Embryonic facial prominence (tissue), 1 donor: Measurements from ENCODE around the gene CD84.
"Not testable (repeated sequence)": the region's sequence is repeated elsewhere in the genome, so short reads cannot be mapped to it uniquely, and the experiment has no call there.

Source experiments
- DNase-seq: peaks from one replicate; pipeline ENCODE4 v3.0.0-alpha.2; 2016; ENCODE audit errors: extremely low spot score

Gene CD84

DNA sequence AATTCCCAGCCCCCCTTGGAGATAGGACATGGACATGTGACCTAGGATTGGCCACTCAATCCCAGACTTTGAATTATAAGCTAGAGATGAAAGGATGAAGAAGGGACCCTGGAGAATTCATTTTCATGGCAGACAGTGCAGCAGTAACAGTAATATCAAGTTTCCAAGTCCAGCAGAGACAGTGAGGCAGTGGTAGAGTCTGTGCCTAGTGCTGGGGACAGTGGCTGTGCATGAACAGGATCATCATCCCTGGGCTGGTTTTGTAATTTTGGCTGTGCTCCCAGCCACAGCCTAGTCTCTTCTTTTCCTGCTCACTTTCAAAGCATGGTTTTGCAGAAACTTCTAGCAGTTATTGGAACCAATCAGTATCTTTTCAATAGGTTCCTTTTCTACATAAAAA is 29.6 kb upstream of the CD84 start:
- DNase-seq = no peak

- no peak for DNase-seq
These were observed 29.2 kb upstream of the CD84 start for GRCh38 chr1:160608514-160608913.

DNA sequence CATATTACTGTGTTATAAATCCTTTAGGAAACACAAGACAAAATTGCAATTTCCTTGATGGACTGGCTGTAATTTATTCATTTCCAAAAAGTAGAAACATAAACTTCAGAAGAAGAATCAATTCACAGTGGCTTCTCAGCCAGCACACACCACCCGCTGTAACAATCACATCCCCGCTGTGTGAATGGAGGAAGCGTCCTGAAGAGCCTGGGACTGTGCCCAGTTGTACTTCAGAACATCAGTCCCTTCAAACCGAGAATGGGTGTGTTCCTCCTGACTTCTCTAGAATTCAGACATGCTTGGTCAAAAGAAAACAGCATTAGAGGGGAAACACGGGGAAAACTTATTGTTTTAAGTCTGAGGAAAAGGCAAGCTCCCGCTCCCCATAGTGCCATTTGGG is 28.8 kb upstream of the CD84 start:
- no peak for DNase-seq

- no peak for DNase-seq
These were observed 28.4 kb upstream of the CD84 start for GRCh38 chr1:160607672-160608032.

DNA sequence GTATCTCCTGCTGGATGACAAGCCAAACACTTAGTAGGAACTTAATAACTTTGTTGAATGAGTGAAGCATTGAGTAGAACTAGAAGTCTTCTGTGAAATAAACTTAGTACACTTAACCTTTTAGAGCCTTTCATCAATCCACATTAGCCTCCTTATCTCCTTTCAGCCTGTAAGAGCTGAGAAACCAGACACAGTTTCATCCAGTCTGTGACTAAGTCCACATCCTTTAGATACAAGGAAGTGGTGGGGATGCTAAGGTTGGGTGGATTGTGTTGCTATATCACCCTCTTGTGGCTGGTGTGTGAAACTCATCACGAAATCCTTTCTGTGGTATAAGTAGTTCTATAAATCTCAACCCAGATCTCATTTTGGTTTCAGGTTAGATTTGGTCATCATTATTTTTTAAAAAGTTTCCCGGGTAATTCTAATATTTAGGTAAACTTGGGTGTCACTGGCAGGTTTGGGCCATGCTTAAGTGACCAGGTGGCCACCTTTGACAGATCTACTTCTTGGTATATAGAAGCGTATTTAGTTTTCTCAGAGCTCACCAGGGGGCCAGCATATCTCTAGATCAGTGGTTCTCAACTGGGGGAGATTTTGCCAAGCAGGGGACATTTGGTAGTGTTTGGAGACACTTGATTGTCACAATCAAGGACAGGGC is 27.8 kb upstream of the CD84 start:
- peak; percentile 14 for DNase-seq

DNA sequence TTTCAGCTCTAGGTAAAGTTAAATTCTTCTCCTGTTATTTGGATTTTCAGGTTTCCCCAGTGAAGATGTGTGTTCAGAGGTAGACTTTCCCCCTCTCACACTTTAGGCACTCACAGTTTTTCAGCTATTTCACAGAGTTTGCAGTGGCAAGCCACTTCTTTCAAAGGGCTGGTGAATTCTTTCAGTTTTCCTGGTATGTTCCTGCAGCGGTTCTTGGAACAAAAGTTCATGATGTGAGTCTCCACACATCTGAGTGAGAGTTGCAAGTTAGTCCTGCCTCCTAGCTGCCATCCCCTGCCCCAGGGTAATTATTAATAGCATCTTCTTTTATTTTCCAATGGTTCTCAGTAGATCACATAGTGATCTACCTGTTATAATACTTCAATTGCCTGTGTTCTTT is 27.3 kb upstream of the CD84 start:
- no peak for DNase-seq

- no peak for DNase-seq
These were observed 26.6 kb upstream of the CD84 start for GRCh38 chr1:160605792-160606479.

DNA sequence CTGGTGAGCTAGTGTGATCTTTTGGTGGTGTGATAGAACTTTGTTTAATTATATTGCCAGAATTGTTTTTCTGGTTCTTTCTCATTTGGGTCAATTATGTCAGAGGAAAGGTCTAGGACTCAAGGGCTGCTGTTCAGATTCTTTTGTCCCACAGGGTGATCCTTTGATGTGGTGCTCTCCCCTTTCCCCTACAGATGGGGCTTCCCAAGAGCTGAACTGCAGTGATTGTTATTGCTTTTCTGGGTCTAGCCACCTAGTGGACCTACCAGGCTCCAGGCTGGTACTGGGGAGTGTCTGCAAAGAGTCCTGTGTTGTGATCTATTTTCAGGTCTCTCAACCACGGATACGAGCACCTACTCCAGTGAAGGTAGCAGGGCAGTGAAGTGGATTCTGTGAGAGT is 25.9 kb upstream of the CD84 start:
- no peak for DNase-seq

GRCh38 chr1:160597705-160598104 is 18.4 kb upstream of the CD84 start:
- DNase-seq = no peak

GRCh38 chr1:160597051-160597450 is 17.8 kb upstream of the CD84 start:
- DNase-seq = no peak

- no peak for DNase-seq
These were observed 11.2 kb upstream of the CD84 start for GRCh38 chr1:160590488-160590887.

GRCh38 chr1:160588468-160588867 is 9.2 kb upstream of the CD84 start:
- DNase-seq = no peak

DNA sequence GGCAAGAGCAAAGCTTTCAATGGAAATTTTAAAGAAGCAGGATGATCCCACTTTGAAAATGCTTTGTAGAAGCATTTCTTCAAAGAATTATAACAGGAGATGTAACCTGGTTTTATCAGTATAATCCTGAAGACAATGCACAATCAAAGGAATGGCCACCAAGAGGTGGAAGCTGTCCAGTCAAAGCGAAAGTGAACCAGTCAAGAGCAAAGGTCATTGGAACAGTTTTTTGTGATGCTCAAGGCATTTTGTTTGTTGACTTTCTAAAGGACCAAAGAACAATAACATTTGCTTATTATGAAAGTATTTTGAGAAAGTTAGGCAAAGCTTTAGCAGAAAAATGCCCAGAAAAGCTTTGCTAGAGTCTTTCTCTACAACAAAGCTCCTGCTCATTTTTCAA is 5.5 kb upstream of the CD84 start:
- DNase-seq = no peak

DNA sequence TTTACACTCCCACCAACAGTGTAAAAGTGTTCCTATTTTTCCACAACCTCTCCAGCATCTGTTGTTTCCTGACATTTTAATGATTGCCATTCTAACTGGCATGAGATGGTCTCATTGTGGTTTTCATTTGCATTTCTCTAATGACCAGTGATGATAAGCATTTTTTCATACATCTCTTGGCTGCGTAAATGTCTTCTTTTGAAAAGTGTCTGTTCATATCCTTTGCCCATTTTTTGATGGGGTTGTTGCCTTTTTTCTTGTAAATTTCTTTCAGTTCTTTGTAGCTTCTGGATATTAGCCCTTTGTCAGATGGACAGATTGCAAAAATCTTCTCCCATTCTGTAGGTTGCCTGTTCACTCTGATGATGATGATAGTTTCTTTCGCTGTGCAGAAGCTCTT is 3.7 kb upstream of the CD84 start:
- DNase-seq = not testable (repeated sequence)

GRCh38 chr1:160581961-160582360 is 2.7 kb upstream of the CD84 start:
- no peak for DNase-seq

DNA sequence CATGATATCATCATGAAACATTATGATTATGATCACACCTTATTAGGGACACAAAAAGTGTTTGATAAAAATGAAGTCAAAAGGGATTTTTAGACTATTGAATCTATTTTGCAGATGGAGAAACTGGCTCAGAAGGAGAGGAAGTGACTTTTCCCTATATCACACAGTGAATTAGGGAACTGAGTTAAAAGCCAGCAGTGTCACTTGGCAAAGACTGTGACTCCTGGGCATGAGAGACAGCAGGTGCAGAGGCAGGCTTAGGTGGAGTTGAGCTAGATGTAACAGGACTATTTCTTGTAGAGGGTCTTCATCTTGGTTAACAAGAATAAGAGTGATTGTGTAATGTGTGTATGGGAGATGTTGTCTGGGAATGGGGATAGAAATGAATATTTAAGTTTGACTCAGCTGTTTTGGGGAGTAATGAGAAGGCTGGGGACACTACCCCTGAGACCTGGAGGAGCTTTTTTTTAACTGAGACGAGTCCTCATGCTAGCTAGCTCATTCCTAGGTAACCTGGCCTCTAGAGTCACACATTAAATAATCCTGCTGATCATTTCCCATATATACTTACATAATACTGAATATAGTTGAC is 1.0 kb upstream of the CD84 start:
- DNase-seq = no peak

GRCh38 chr1:160578525-160579191 is 638 bp downstream of the CD84 start:
- no peak for DNase-seq

DNA sequence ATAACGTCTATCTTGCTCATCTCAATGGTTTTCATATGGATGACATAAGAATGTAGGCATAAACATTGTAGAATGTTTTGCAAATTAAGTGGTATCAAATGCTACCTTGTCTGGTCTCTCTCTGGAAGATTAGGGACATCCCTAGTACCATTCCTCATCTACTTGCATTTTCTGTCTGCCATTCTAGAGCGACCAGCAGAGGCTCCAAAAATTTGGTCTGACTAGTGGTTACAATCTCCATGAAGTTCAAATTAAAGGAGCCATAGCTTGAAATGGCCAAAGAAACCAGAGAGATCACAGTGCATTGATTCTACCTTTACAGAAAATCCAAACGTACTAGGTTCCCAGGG is 1.1 kb downstream of the CD84 start:
- no peak for DNase-seq

DNA sequence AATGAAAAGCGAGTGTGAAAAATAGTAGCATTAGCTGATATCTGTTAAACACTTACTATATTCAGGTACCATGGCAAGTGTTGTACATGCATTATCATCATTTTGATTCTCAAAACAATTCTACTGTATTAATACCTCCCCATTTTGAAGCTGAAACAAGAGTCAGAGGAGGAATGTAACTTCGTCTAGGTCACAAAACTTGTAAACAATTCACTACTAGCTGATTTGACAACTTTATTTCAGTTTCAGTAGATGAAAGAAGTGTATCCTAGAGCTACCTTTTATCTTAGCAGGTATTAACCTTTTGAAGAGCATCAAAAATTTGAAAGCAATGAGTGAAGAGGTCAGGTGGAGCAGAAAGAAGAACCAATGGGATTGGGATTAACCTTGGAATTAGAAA is 1.6 kb downstream of the CD84 start:
- no peak for DNase-seq

DNA sequence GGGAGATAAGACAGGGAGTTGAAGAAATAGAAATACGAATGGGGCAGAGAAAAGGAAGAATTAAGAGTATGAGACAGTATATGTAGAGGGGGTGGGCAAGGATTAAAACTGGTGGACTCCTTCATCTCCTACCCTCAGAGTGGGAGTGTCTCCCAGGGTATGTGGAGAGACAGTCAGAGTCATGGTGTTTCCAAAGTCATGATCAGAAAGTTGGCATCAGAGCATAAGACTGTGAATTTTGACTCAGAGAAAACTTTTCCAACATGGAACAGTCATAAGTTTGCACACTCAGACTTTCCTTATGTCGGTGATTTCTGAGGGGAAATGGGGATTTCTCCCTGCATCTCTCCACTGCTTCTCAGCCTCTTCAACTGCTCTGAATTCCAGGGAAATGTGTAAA is 2.4 kb downstream of the CD84 start:
- no peak for DNase-seq

DNA sequence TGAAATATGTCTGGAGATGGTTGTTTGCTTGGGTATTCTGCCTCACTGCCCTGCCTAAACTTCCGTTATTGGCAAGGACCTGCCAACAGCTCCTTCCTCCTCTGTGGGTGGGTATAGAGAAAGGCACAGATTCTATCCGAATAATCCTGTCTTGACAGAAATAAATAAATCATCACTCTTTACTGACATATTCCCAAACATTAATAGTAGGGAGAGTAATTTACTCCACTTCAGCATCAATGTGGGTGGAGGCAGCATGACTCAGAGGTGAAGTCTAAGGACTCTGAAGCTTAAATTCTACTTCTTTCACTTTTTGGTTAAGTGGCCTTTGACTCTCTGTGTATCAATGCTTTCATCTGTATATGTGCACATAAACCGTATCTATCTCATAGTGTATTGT is 2.9 kb downstream of the CD84 start:
- no peak for DNase-seq

GRCh38 chr1:160575112-160575664 is 4.1 kb downstream of the CD84 start:
- no peak for DNase-seq

GRCh38 chr1:160570840-160571239 is 8.5 kb downstream of the CD84 start:
- no peak for DNase-seq
